Breast epithelium (tissue), 4 donors: ENCODE data around the gene OAF. TPM values are rescaled to one million over a fixed set of nuclear protein-coding genes. Genes with fewer than 3 reads are reported as not detected.
A peak's percentile ranks its signal among the peaks of the same experiment; 100 is the strongest.
"Not testable (repeated sequence)": the region's sequence is repeated elsewhere in the genome, so short reads cannot be mapped to it uniquely, and the experiment has no call there.

ENCODE experiments used
- DNase-seq, 2 donors: peaks; one replicate each; pipeline ENCODE4 v3.0.0-alpha.2; 2019; ENCODE audit warnings: low spot score in 2 of 2
- H3K27ac ChIP-seq, 2 donors: fragments of 200-600 bp; sonication (generic) in 1 of 2; one replicate each; pipeline ENCODE4 v1.5.1; 2016 to 2019; ENCODE audit warnings: mild to moderate bottlenecking in 1 of 2
- H3K27me3 ChIP-seq, 2 donors: fragments of 200-600 bp; sonication (generic) in 1 of 2; one replicate each; pipeline versions ENCODE4 v1.5.1 to v1.6.0; 2017 to 2019; ENCODE audit warnings: control low read depth in 1 of 2, mild to moderate bottlenecking in 1 of 2
- H3K36me3 ChIP-seq: fragments of 200-600 bp; one replicate; pipeline ENCODE4 v1.5.1; 2019
- H3K4me1 ChIP-seq, 2 donors: fragments of 200-600 bp; sonication (generic); one replicate each; pipeline ENCODE4 v1.5.1; 2016 to 2019; ENCODE audit warnings: control low read depth in 1 of 2
- H3K4me3 ChIP-seq, 3 donors: fragments of 200-600 bp; sonication (generic); 1 replicate in 2 of 3; 2 replicates in 1 of 3; pipeline ENCODE4 v1.5.1; 2016 to 2019; ENCODE audit warnings: mild to moderate bottlenecking in 3 of 3, moderate library complexity in 2 of 3
- H3K9me3 ChIP-seq, 2 donors: fragments of 200-600 bp; sonication (generic) in 1 of 2; one replicate each; pipeline ENCODE4 v1.5.1; 2016 to 2019; ENCODE audit warnings: control low read depth in 1 of 2
- POLR2A ChIP-seq: fragments of 450-650 bp; IDR thresholded peaks from one replicate; pipeline ENCODE4 v1.6.1; 2016; ENCODE audit warnings: antibody characterized with exemption, mild to moderate bottlenecking, moderate library complexity
- POLR2AphosphoS5 ChIP-seq, 3 donors: sonication (generic); formaldehyde crosslinking; IDR thresholded peaks; one replicate each; pipeline ENCODE4 v1.6.1; 2017; ENCODE audit warnings: antibody characterized with exemption in 3 of 3
- intact Hi-C: fragments of 100-400 bp; cut with DNase I; formaldehyde crosslinking; loops from one replicate; pipeline ENCODE4 v1.15.1; 2023; ENCODE audit warnings: low total_unique reads
- total RNA-seq, 3 donors: library from RNA; depleted of rRNA; stranded (reverse); fragments of >200 nt; gene quantifications; one replicate each; pipeline ENCODE4 v1.1.0, GENCODE V29; 2016
- TF ChIP-seq, protein P1 (sequence below), 3 donors: fragments of 450-650 bp; IDR thresholded peaks; one replicate each; pipeline ENCODE4 v1.5.1; 2016 to 2017; ENCODE audit warnings: antibody characterized with exemption in 3 of 3, mild to moderate bottlenecking in 3 of 3, moderate library complexity in 3 of 3

OAF gene
- total RNA-seq, 3 donors from 2014 or later = 19.8 to 35.1 (median 33.3) TPM

GRCh38 chr11:120248551-120249278 lies 37.9 kb downstream of the OAF start:
- Histone ChIP-seq H3K4me1 (no peaks in the 10 kb centered on the region), H3K27me3 (no peaks in the 10 kb centered on the region), H3K4me3 (no peak overlapping the region), H3K27ac (peak overlapping the region in 1 of 2 donors; percentile 23), H3K9me3 (no peaks in the 10 kb centered on the region), H3K36me3 (no peaks in the 10 kb centered on the region)
- TF ChIP-seq, protein P1, sequence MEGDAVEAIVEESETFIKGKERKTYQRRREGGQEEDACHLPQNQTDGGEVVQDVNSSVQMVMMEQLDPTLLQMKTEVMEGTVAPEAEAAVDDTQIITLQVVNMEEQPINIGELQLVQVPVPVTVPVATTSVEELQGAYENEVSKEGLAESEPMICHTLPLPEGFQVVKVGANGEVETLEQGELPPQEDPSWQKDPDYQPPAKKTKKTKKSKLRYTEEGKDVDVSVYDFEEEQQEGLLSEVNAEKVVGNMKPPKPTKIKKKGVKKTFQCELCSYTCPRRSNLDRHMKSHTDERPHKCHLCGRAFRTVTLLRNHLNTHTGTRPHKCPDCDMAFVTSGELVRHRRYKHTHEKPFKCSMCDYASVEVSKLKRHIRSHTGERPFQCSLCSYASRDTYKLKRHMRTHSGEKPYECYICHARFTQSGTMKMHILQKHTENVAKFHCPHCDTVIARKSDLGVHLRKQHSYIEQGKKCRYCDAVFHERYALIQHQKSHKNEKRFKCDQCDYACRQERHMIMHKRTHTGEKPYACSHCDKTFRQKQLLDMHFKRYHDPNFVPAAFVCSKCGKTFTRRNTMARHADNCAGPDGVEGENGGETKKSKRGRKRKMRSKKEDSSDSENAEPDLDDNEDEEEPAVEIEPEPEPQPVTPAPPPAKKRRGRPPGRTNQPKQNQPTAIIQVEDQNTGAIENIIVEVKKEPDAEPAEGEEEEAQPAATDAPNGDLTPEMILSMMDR (IDR thresholded peaks at IDR 0.05) = no peak
- TF ChIP-seq POLR2AphosphoS5 (IDR thresholded peaks at IDR 0.05) (no peak), POLR2A (no peak)
- intact Hi-C loops = no loop called here
- no peak for DNase-seq

DNA sequence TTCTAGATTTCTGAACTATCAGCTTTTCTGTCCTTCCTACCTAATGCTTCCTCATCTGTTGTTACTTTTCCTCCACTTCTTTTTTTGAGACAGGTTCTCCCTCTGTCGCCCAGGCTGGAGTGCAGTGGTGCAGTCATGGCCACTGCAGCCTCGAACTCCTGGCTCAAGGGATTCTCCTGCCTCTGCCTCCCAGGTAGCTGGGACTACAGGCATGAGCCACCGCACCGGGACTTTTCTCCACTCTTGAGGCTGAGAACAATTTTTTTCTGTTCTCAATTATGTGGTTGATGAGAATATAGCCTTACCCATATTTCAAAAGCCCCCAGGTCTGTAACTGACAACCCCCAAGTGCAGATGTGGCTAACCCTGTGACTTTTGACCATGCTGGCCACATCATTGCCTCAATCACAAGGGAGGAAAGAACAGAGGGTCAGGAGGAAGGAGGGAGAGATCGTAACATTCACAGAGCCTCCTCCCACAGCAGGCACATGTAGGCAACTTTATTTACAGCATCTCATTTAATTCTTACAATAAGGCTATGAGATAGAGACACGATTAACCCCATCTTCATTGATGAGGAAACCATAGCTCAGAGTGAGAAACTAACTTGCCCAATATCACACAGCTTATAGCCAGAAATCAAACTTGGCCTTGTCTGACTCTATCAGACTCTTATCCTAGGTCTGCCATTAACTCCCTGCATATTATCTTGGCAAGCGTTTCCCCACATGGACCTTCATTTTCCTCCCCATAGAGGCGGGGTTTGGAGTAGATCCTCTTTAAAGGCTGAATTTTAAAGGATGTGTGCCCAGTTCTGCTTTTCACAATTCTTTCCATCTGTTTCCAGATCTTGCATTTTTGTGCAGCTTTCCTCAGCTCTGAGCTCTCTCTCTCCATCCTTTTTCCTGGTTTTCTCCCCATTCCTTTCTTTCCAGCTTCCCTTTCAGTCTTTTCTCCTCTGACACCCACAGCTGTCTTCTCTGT lies 38.7 kb downstream of the OAF start:
- TF ChIP-seq POLR2AphosphoS5 (IDR thresholded peaks at IDR 0.05) = no peak
- TF ChIP-seq, protein P1 (IDR thresholded peaks at IDR 0.05) = no peak
- TF ChIP-seq POLR2A = no peak
- H3K27me3 ChIP-seq = no peaks in the 10 kb centered on the region
- no peaks in the 10 kb centered on the region for H3K36me3 ChIP-seq
- peak overlapping the region in 1 of 2 donors; percentile 23 for H3K27ac ChIP-seq
- H3K4me3 ChIP-seq = no peak overlapping the region
- H3K4me1 ChIP-seq = no peaks in the 10 kb centered on the region
- intact Hi-C loops = loop anchor here (2.0 kb wide), 1 partner anchor 47 kb away; no protein-coding TSS in a partner anchor
- H3K9me3 ChIP-seq = no peaks in the 10 kb centered on the region
- no peak for DNase-seq

DNA sequence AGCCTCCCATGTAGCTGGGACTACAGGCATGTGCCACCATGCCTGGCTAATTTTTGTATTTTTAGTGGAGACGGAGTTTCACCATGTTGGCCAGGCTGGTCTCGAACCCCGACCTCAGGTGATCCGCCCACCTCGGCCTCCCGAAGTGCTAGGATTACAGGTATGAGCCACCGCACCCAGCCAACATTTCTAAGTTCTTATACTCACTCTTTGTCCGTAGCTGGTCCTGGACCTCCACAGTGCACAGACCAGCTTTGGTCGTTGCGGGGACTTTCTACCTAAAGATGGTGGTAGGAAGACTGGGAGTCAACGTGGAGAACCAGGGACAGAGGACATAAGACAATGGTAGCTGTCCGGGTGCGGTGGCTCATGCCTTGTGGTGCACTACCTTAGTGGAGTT lies 42.5 kb downstream of the OAF start:
- H3K27ac ChIP-seq, H3K4me1 ChIP-seq, H3K36me3 ChIP-seq, intact Hi-C loops, DNase-seq, H3K9me3 ChIP-seq, H3K4me3 ChIP-seq, H3K27me3 ChIP-seq: not testable (repeated sequence)

DNA sequence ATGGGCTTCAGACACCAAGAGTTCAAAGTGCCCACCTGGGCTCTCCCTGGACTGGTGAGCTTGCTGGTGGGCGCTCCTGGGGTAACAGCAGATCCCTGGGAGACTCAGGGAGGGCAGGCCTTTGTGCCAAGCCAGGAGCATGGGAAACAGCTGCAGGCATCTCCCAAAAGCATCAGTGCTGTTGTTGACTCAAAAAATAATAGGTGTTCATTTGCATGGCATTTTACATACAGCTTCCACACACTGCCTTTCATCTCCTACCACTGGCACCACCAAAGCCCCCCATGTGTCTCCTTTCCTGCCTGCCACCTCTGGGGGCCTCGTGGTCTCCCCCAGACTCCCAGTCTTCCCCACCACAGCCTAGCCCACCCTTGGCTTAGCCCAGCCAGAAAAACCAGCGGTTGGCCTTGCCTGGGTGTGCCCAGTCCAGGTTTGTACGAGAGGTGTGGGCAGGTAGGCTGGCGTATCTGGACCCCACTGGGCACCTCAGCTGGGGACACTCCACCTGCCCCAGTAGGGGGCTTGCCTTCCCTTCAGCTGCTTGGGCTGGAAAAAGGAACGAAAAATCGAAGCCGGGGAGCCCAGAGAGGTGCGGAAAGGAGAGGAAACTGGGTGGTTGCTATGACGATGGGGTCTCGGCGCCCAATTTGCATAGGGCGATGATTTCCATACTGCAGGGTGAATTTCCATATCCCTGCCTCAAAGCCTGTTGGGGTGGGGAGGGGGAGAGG lies 44.1 kb downstream of the OAF start:
- intact Hi-C loops = no loop called here
- H3K27me3 ChIP-seq = no peaks in the 10 kb centered on the region
- TF ChIP-seq, protein P1 (IDR thresholded peaks at IDR 0.05) = no peak
- TF ChIP-seq POLR2AphosphoS5 (IDR thresholded peaks at IDR 0.05) = no peak
- no peak for TF ChIP-seq POLR2A

GRCh38 chr11:120255519-120255866 lies 44.7 kb downstream of the OAF start:
- TF ChIP-seq, protein P1 (IDR thresholded peaks at IDR 0.05) = no peak
- intact Hi-C loops = no loop called here
- no peak overlapping the region for H3K4me3 ChIP-seq
- H3K36me3 ChIP-seq = no peaks in the 10 kb centered on the region
- H3K4me1 ChIP-seq = no peaks in the 10 kb centered on the region
- no peak for DNase-seq
- H3K27me3 ChIP-seq = no peaks in the 10 kb centered on the region
- no peaks in the 10 kb centered on the region for H3K9me3 ChIP-seq
- H3K27ac ChIP-seq = no peak overlapping the region

More for the DNA sequence above, 44.1 kb downstream of the OAF start:
- H3K27ac ChIP-seq = no peak overlapping the region
- H3K9me3 ChIP-seq = no peaks in the 10 kb centered on the region
- DNase-seq = no peak
- H3K4me1 ChIP-seq = no peaks in the 10 kb centered on the region
- no peaks in the 10 kb centered on the region for H3K36me3 ChIP-seq
- no peak overlapping the region for H3K4me3 ChIP-seq
